Nephron (organoid): ENCODE data around the gene FAHD2A.

Experiments used
- H3K27ac Mint-ChIP-seq, 3 experiments: 2 replicates each; pipeline ENCODE4 v1.8.0; 2020; ENCODE audit warnings: mixed read lengths in 3 of 3, mild to moderate bottlenecking in 2 of 3, moderate library complexity in 1 of 3
- H3K27me3 Mint-ChIP-seq: 2 replicates; pipeline ENCODE4 v1.8.0; 2021; ENCODE audit warnings: low read depth, mild to moderate bottlenecking, moderate library complexity, mixed read lengths
- H3K36me3 Mint-ChIP-seq: 2 replicates; pipeline ENCODE4 v1.8.0; 2020; ENCODE audit warnings: low read depth, mixed read lengths
- H3K4me1 Mint-ChIP-seq: 2 replicates; pipeline ENCODE4 v1.8.0; 2020; ENCODE audit warnings: mixed read lengths
- H3K4me3 Mint-ChIP-seq, 3 experiments: 2 replicates each; pipeline ENCODE4 v1.8.0; 2020; ENCODE audit warnings: mild to moderate bottlenecking in 3 of 3, mixed read lengths in 3 of 3, moderate library complexity in 2 of 3
- H3K9me3 Mint-ChIP-seq: 2 replicates; pipeline ENCODE4 v1.8.0; 2020; ENCODE audit warnings: mixed read lengths
- TF ChIP-seq, protein P1 (sequence below), 3 experiments: fragments of 200-600 bp; sonication (generic); IDR thresholded peaks; one replicate each; pipeline ENCODE4 v1.5.0; 2021; ENCODE audit warnings: antibody characterized with exemption in 3 of 3; ENCODE audit not compliant: unreplicated experiment in 3 of 3

The FAHD2A gene

DNA sequence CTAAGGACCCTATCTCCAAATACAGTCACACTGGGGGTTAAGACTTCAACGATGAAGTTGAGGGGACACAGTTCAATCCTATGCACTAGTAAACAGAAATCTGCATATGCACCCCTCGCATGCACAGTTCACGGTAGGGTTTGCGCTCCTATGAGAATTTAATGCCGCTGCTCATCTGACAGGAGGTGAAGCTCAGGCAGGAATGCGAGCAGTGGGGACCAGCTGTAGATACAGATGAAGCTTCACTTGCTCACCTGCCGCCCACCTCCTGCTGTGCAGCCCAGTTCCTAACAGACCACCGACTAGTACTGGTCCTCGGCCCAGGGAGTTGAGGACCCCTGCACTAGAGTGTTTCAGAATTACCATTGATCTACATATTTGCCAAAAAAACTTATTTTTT, 40.0 kb upstream of the FAHD2A start:
- no peaks in the 10 kb centered on the region for H3K36me3 Mint-ChIP-seq
- H3K4me1 Mint-ChIP-seq = no peaks in the 10 kb centered on the region
- H3K27ac Mint-ChIP-seq = no peak overlapping the region
- H3K9me3 Mint-ChIP-seq = no peaks in the 10 kb centered on the region
- peaks cover 9% of the 10 kb centered on the region for H3K27me3 Mint-ChIP-seq
- TF ChIP-seq, protein P1, sequence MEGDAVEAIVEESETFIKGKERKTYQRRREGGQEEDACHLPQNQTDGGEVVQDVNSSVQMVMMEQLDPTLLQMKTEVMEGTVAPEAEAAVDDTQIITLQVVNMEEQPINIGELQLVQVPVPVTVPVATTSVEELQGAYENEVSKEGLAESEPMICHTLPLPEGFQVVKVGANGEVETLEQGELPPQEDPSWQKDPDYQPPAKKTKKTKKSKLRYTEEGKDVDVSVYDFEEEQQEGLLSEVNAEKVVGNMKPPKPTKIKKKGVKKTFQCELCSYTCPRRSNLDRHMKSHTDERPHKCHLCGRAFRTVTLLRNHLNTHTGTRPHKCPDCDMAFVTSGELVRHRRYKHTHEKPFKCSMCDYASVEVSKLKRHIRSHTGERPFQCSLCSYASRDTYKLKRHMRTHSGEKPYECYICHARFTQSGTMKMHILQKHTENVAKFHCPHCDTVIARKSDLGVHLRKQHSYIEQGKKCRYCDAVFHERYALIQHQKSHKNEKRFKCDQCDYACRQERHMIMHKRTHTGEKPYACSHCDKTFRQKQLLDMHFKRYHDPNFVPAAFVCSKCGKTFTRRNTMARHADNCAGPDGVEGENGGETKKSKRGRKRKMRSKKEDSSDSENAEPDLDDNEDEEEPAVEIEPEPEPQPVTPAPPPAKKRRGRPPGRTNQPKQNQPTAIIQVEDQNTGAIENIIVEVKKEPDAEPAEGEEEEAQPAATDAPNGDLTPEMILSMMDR (IDR thresholded peaks at IDR 0.05; ENCODE audit: unreplicated experiment in 3 of 3) = no peak
- H3K4me3 Mint-ChIP-seq = no peak overlapping the region

DNA sequence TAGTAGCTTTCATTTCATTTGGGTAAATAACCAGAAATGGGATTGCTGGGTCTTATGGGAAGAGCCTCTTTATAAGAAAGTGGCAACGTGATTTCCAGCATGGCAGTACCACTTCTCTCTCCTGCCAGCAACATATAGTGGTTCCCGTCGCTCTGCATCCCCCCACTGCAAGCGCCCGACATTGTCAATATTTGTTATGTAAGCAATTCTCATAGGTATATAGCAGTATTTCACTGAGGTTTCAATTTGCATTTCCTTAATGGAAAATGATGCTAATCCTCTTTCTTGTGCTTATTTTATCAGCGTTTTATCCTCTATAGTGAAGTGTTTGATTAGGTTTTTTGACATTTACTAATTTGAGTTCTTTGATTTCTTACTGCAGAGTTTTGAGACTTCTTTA, 36.0 kb upstream of the FAHD2A start:
- H3K4me1 Mint-ChIP-seq = no peaks in the 10 kb centered on the region
- TF ChIP-seq, protein P1 (IDR thresholded peaks at IDR 0.05; ENCODE audit: unreplicated experiment in 3 of 3) = no peak
- H3K36me3 Mint-ChIP-seq = no peaks in the 10 kb centered on the region
- no peak overlapping the region for H3K4me3 Mint-ChIP-seq
- H3K27me3 Mint-ChIP-seq = peaks cover 4% of the 10 kb centered on the region
- H3K9me3 Mint-ChIP-seq = no peaks in the 10 kb centered on the region
- H3K27ac Mint-ChIP-seq = no peak overlapping the region

DNA sequence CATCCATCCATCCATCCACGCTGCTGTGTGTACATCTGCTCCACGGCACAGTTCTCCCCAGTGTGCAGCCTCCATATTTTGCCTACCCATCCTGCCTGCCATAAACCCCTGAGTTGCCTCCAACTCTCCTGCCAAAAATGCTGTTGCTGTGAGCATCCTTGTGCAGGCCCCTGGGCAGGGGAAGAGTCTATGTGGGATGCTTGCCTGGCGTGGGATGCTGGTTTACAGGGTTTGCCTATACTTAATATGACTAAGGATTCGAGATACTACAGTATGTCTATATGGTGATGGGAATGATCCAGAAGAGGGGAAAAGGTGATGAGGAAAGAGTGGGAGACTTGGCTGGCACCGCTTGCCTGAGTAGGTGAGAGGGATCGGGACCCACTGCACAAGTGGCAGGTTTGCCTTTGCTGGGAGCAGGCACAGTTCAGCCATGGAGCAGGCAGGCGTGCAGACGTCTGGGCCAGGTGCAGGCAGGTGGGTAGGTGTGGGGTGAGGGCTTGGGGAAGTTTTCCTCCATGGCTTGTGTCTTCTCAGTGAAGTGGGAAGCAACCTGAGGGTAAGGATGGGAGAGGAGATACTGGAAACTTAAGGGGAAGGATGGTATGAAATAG, 30.2 kb upstream of the FAHD2A start:
- H3K9me3 Mint-ChIP-seq = no peaks in the 10 kb centered on the region
- H3K4me1 Mint-ChIP-seq = peaks cover 5% of the 10 kb centered on the region
- H3K27me3 Mint-ChIP-seq = no peaks in the 10 kb centered on the region
- H3K27ac Mint-ChIP-seq = no peak overlapping the region
- no peak overlapping the region for H3K4me3 Mint-ChIP-seq
- TF ChIP-seq, protein P1 (IDR thresholded peaks at IDR 0.05; ENCODE audit: unreplicated experiment in 3 of 3) = no peak
- H3K36me3 Mint-ChIP-seq = no peaks in the 10 kb centered on the region

DNA sequence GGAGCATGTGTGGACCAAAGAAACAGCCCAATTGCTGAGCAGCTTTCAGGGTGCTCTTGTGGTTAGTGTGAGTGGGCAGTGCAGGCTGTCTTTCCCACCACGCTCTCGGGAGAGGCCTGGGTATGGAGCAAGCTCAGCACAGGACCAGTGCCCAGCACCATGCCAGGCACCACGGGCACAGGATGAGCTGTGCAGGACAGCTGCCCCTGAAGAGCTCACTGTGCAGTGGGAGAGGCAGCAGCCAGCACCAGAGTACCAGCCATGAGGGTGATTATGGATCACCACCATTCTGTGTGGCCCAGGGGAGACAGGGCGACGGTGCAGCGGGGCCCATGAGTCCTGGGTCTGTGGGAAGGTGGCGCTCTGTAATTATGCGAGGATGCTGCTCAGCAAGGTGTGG, 29.7 kb upstream of the FAHD2A start:
- no peak overlapping the region for H3K27ac Mint-ChIP-seq
- TF ChIP-seq, protein P1 (IDR thresholded peaks at IDR 0.05; ENCODE audit: unreplicated experiment in 3 of 3) = no peak
- H3K4me1 Mint-ChIP-seq = peaks cover 5% of the 10 kb centered on the region
- H3K27me3 Mint-ChIP-seq = no peaks in the 10 kb centered on the region
- no peaks in the 10 kb centered on the region for H3K36me3 Mint-ChIP-seq
- no peaks in the 10 kb centered on the region for H3K9me3 Mint-ChIP-seq
- H3K4me3 Mint-ChIP-seq = no peak overlapping the region

DNA sequence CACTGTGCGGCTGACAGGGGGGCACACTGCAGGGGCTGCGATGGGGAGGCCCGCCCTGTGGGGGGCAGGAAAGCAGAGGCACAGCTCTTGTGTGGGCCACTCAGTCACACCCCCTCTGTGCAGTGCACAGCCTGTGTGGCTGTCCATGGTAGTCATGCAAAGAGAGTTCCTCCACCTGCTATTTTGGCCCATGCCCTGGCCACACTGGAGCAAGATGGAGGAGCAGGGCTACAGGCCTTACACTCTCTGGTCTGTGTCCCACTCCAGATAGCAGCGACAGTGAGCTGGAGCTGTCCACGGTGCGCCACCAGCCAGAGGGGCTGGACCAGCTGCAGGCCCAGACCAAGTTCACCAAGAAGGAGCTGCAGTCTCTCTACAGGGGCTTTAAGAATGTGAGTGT, 28.5 kb upstream of the FAHD2A start:
- Mint-ChIP-seq H3K27me3 (no peaks in the 10 kb centered on the region), H3K9me3 (no peaks in the 10 kb centered on the region), H3K36me3 (no peaks in the 10 kb centered on the region), H3K4me1 (peaks cover 5% of the 10 kb centered on the region), H3K27ac (no peak overlapping the region), H3K4me3 (no peak overlapping the region)
- TF ChIP-seq, protein P1 (IDR thresholded peaks at IDR 0.05; ENCODE audit: unreplicated experiment in 3 of 3) = no peak

DNA sequence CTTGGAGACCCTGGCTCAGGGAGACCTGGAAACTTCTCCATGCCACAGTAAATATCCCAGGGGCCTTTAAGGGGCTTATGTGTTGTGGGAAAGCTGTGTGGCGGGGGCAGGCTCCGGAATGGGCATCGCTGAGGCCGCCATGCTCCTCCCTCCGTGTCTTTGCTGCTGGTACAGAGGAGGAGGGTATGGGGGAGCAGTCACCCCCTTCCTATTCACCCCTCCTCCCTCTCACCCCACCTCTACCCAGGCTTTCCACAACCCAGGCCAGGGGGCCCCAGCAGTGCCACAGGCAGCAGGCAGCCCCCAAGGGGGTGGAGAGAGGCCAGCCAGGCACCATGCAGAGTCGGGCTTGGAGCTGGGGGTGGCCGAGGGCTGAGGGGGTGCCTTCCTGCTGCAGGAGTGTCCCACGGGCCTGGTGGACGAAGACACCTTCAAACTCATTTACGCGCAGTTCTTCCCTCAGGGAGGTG, 28.0 kb upstream of the FAHD2A start:
- Mint-ChIP-seq H3K36me3 (no peaks in the 10 kb centered on the region), H3K4me1 (peaks cover 5% of the 10 kb centered on the region), H3K9me3 (no peaks in the 10 kb centered on the region), H3K4me3 (no peak overlapping the region), H3K27me3 (peaks cover under 1% of the 10 kb centered on the region), H3K27ac (no peak overlapping the region)
- TF ChIP-seq, protein P1 (IDR thresholded peaks at IDR 0.05; ENCODE audit: unreplicated experiment in 3 of 3) = no peak
